Upper lobe of right lung (tissue), 1 donor: ENCODE data around the gene BTAF1. TPM values are rescaled to one million over a fixed set of nuclear protein-coding genes. Genes with fewer than 3 reads are reported as not detected.

Source experiments
- ATAC-seq: fragments of 200-7000 bp; cut with Tn5 transposase; one replicate; pipeline ENCODE4 v1.9.1; 2020; ENCODE audit warnings: mild to moderate bottlenecking, moderate library complexity
- DNase-seq: peaks from one replicate; pipeline ENCODE4 v3.0.0-alpha.2; 2020
- H3K27ac ChIP-seq: fragments of 200-600 bp; one replicate; pipeline ENCODE4 v1.8.0; 2022
- H3K27me3 ChIP-seq: fragments of 200-600 bp; one replicate; pipeline ENCODE4 v1.8.0; 2022; ENCODE audit warnings: mild to moderate bottlenecking
- H3K36me3 ChIP-seq: fragments of 200-600 bp; one replicate; pipeline ENCODE4 v1.8.0; 2022
- H3K4me1 ChIP-seq: fragments of 200-600 bp; one replicate; pipeline ENCODE4 v1.8.0; 2022
- H3K4me3 ChIP-seq: fragments of 200-600 bp; one replicate; pipeline ENCODE4 v1.8.0; 2022; ENCODE audit warnings: mild to moderate bottlenecking
- H3K9me3 ChIP-seq: fragments of 200-600 bp; one replicate; pipeline ENCODE4 v1.8.0; 2022
- CTCF ChIP-seq: fragments of 200-600 bp; IDR thresholded peaks from one replicate; pipeline ENCODE4 v1.8.0; 2022; ENCODE audit warnings: antibody characterized with exemption
- intact Hi-C: fragments of 100-400 bp; cut with DNase I; formaldehyde crosslinking; loops from one replicate; pipeline ENCODE4 v1.11.0; 2022
- total RNA-seq: library from RNA; stranded (reverse); fragmentation: NEBNext Ultra II Directional; extraction: Animal tissue kit (Norgen Biotek cat#: 25700); gene quantifications from one replicate; pipeline ENCODE4 v1.2.1, GENCODE V29; 2021
- donor health status: DM: no; HTN: yes; CAD: no; lungs with severe emphysema.

The BTAF1 gene
- total RNA-seq, 1 donor from 2014 or later = 28.6 TPM

GRCh38 chr10:92001581-92001980, 78.0 kb downstream of the BTAF1 start:
- intact Hi-C loops = no loop called here
- Histone ChIP-seq H3K4me3 (no peak overlapping the region), H3K36me3 (peaks cover 47% of the 10 kb centered on the region)

GRCh38 chr10:92001995-92002394, 78.4 kb downstream of the BTAF1 start:
- intact Hi-C loops = no loop called here
- Histone ChIP-seq H3K4me1 (no peaks in the 10 kb centered on the region), H3K27me3 (no peaks in the 10 kb centered on the region), H3K36me3 (peaks cover 44% of the 10 kb centered on the region), H3K9me3 (no peaks in the 10 kb centered on the region), H3K27ac (no peak overlapping the region), H3K4me3 (no peak overlapping the region)
- DNase-seq (no peak), ATAC-seq (no peak)
- TF ChIP-seq CTCF = no peak

More at GRCh38 chr10:92001581-92001980, 78.0 kb downstream of the BTAF1 start:
- no peak overlapping the region for H3K27ac ChIP-seq
- no peaks in the 10 kb centered on the region for H3K27me3 ChIP-seq
- no peak for TF ChIP-seq CTCF
- DNase-seq (no peak), ATAC-seq (no peak)
- no peaks in the 10 kb centered on the region for H3K4me1 ChIP-seq
- no peaks in the 10 kb centered on the region for H3K9me3 ChIP-seq

GRCh38 chr10:92003258-92003657, 79.7 kb downstream of the BTAF1 start:
- peaks cover 31% of the 10 kb centered on the region for H3K36me3 ChIP-seq
- no peak for TF ChIP-seq CTCF
- H3K4me3 ChIP-seq = no peak overlapping the region
- no peaks in the 10 kb centered on the region for H3K9me3 ChIP-seq
- no peak for DNase-seq
- no peak overlapping the region for H3K27ac ChIP-seq
- ATAC-seq = no peak
- no peaks in the 10 kb centered on the region for H3K27me3 ChIP-seq
- intact Hi-C loops = no loop called here
- H3K4me1 ChIP-seq = no peaks in the 10 kb centered on the region

- H3K4me3 ChIP-seq = no peak overlapping the region
- H3K36me3 ChIP-seq = peaks cover 29% of the 10 kb centered on the region
- DNase-seq (no peak), ATAC-seq (no peak)
- no peak for TF ChIP-seq CTCF
- intact Hi-C loops = no loop called here
- no peak overlapping the region for H3K27ac ChIP-seq
- no peaks in the 10 kb centered on the region for H3K9me3 ChIP-seq
- H3K4me1 ChIP-seq = no peaks in the 10 kb centered on the region
- no peaks in the 10 kb centered on the region for H3K27me3 ChIP-seq
Measured at GRCh38 chr10:92005978-92006377, 82.4 kb downstream of the BTAF1 start.

- Histone ChIP-seq H3K4me1 (no peaks in the 10 kb centered on the region), H3K9me3 (no peaks in the 10 kb centered on the region), H3K4me3 (no peak overlapping the region), H3K27me3 (no peaks in the 10 kb centered on the region), H3K36me3 (peaks cover 53% of the 10 kb centered on the region), H3K27ac (no peak overlapping the region)
- no peak for ATAC-seq
- intact Hi-C loops = no loop called here
- TF ChIP-seq CTCF = no peak
- DNase-seq = no peak
Measured at GRCh38 chr10:92009445-92009844, 85.9 kb downstream of the BTAF1 start.

GRCh38 chr10:92010047-92010735, 86.6 kb downstream of the BTAF1 start:
- no peak for TF ChIP-seq CTCF
- H3K9me3 ChIP-seq = no peaks in the 10 kb centered on the region
- no peaks in the 10 kb centered on the region for H3K4me1 ChIP-seq
- H3K27ac ChIP-seq = no peak overlapping the region
- no peak overlapping the region for H3K4me3 ChIP-seq
- intact Hi-C loops = no loop called here
- no peaks in the 10 kb centered on the region for H3K27me3 ChIP-seq
- peaks cover 59% of the 10 kb centered on the region for H3K36me3 ChIP-seq
- DNase-seq = no peak
- ATAC-seq = no peak
